Stimulated activated CD8-positive, alpha-beta memory T cell treated with anti-CD3 and anti-CD28 coated beads, Interleukin-4, amount 100 ng/mL, for 1 hour (primary cell): ENCODE data around the gene APP.

ENCODE experiments used
- DNase-seq, 2 donors: peaks; one replicate each; pipeline ENCODE4 v3.0.0-alpha.2; 2020; ENCODE audit warnings: low read depth in 2 of 2, low spot score in 1 of 2

The APP gene

DNA sequence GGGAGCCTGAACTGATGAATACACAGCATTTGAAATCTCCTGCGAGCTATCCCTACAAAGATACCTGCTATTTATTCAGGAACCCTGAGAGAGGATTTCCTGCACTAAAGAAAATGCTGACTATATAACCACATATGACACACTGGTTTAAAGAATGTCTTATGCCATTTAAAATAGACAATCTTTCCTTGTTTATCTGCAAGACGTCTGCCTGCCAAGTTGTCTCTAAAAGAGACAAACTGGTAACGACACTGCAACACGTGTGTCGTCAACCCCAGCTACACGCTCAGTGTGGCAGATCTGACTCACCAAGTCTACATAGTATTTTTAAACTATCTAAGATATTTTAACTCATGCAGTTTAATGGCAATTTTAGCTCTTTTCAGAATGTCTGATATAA is 42.7 kb downstream of the APP start:
- no peak for DNase-seq

DNA sequence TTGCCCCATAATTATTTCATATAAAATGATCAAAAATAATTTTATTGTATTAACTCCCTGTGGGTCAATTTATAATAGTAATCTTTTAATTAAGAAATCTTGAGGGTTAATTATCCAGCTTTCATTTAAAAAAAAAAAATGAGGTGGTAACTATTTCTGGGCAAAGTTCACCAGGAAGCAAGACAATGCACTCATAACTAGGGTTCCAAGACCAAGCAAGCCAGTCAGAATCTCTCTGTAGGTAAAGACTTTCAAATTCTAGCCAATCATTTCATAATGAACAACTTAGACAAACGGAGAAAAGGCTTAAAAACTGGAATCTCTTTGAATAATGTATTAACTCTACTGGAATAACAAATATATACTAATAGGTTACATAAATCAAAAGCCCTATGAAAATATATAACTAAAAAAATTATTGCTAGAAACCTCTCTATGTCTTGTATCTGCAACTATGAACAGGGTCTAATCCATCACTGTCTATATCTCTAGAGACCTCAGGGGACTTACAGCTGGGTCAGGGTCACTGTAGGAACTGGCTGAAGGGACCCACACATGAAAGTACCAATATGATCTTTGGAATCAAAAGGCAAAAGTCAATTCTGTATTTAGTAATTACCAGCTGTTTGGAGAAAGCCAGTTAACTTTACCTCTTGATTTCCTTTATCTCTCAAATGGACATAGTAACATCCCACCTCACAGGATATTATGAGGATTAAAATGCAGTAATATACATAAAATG is 43.3 kb downstream of the APP start:
- DNase-seq, result no peak

- DNase-seq, result no peak
Measured at GRCh38 chr21:26126168-26126553, 44.4 kb downstream of the APP start.

- no peak for DNase-seq
Measured at GRCh38 chr21:26125433-26126167, 45.0 kb downstream of the APP start.

- DNase-seq, result no peak
Measured at GRCh38 chr21:26124896-26125295, 45.7 kb downstream of the APP start.

GRCh38 chr21:26124421-26124833 is 46.1 kb downstream of the APP start:
- no peak for DNase-seq

DNA sequence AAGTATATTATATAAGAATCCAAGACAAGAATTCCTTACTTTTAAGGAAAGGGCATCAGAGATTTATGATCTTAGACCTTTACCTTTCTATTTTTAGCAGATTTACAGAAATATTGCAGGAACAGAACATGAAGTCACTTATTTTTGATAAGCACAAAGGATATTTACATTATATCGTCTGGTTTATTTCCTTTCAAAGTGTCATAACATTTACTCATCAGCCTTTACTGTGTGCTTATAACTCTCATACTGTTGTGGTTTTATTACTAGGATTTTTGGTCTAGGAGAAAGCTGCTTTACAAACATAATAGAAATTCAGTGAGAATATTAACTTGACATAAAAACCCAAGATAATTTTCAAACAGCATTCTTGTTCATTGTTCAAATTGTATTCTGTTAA is 47.6 kb downstream of the APP start:
- no peak for DNase-seq

- DNase-seq, result no peak
Measured at GRCh38 chr21:26120828-26121227, 49.7 kb downstream of the APP start.

- no peak for DNase-seq
Measured at GRCh38 chr21:26119906-26120305, 50.7 kb downstream of the APP start.

GRCh38 chr21:26118938-26119540 is 51.5 kb downstream of the APP start:
- no peak for DNase-seq

GRCh38 chr21:26117972-26118367 is 52.6 kb downstream of the APP start:
- no peak for DNase-seq

- DNase-seq, result no peak
Measured at GRCh38 chr21:26117324-26117971, 53.1 kb downstream of the APP start.

GRCh38 chr21:26116456-26117011 is 54.0 kb downstream of the APP start:
- DNase-seq, result no peak

GRCh38 chr21:26115899-26116298 is 54.7 kb downstream of the APP start:
- no peak for DNase-seq

- no peak for DNase-seq
Measured at GRCh38 chr21:26115305-26115704, 55.3 kb downstream of the APP start.

DNA sequence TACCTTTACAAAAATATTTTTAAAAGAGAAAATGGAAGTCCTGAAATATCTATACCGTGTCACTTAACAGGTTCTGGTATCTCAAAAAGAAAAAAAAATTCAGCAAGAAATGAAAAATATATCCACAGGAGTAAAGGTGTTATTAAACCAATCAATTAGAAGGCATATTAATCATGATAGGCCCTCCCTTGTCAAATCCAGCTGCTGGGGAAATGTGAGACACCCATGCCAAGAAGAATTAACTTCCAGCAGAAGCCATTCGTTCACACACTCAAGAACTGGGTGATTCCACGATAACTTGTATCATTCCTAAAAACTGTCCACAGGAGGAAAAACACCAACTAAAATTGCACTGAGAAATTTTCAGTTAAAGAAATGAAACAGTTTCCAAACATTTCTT is 57.6 kb downstream of the APP start:
- DNase-seq, result no peak

DNA sequence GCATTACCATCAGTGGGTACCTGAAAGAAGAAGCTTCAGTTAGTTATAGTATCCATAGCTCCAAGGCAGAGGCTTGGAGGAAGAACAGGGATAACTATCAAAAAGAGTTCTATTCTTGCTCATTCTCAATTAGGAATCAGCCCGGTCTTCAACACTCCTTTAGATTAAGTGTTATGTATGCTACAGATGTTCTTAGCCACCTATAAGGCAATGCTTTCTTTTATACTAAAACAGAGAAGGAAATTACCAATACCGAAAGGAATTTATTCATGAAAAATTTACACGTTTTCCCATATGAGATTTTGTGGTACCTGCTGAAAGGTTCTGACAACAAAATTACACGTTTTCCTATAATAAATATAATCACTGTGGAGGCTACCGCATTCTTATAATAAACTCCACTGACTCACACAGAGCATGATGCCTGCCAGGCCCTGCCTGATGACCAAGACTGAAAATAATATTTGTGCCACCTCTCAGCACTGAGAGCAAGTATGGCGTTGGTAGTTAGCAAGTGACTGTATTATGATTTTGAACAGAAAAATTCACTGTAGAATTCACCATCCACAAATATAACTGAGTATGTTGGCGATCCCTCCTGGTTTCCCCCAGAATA is 58.3 kb downstream of the APP start:
- no peak for DNase-seq

GRCh38 chr21:26110715-26111114 is 59.9 kb downstream of the APP start:
- DNase-seq, result no peak

DNA sequence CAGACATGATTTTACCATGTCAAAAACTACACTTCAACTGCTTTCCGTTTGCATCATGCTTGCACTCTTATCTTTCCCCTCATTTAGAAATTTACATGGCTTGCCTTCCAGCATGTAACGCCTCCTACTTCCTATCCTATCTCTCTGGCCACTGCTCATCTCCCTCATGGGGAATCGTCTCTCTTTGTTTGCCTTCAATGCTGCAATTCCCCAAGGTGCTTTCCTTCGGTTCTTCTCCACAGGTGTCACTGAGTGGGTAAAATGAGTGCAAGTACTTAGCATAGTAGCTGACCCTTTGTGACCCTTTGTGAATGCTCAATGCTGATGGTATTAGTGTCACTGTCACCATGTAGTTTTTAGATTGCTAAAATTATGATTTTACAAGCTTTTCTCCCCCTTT is 63.1 kb downstream of the APP start:
- no peak for DNase-seq

- no peak for DNase-seq
Measured at GRCh38 chr21:26106562-26106961, 64.0 kb downstream of the APP start.

DNA sequence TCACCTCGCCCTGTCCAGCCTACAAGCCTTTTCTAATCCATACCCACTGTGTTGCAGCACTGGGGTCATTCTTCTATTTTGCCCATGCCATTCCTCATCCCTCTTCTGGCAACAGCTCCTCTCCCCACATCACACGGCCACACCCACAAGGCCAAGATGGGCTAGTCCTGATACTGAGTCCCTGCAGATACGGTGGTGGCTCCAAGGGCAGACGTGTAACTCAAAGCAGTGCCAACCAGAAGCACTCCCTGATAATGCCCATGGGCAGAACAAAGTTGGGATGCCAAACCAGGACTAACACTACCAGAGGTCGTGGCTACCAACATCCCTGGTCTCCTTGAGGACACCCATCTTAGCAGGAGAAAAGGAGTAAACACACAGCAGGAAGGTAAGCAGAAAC is 64.8 kb downstream of the APP start:
- no peak for DNase-seq
